GM19035 (cell line): ENCODE results near the gene LRFN2.

Experiments
- ATAC-seq: cut with Tn5 transposase; IDR thresholded peaks from one replicate; pipeline ENCODE4 v1.9.1; 2021; ENCODE audit not compliant: unreplicated experiment

Gene LRFN2

DNA sequence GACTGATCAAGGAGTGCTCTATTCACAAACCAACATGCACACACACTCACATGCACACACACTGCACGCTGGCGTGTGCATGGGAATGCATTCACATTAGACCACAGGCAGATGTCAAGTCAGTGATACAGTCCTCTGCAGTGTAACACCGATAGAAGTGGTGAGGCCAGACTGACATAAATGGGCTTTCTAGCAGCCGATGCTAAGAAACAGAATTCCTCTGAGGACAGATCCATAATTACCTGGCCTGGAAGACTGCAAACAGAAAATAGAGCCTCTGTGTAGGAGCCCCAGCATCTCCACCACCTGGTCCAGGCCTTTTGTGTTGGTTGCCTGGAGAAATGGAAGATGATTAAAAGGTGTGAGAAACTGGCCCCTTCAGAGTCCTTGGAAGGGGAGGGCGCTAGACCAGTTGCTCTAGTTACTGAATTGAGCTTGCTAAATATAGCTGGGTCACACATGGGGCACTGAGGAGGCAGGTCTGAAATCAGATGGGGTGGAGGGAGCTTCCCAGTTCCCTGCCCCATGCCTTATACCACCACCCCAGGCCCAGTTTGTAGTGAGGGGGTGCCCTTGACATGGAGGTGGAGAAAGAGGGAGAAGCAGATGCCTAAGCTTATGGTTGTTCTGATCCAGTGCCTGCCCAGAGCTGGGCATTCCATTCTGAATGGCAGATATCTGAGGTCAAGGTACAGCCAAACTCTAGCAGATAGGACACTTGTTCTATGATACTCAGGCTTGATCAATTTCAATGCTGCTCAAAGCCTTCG is 233.8 kb downstream of the LRFN2 start:
- no peak for ATAC-seq

DNA sequence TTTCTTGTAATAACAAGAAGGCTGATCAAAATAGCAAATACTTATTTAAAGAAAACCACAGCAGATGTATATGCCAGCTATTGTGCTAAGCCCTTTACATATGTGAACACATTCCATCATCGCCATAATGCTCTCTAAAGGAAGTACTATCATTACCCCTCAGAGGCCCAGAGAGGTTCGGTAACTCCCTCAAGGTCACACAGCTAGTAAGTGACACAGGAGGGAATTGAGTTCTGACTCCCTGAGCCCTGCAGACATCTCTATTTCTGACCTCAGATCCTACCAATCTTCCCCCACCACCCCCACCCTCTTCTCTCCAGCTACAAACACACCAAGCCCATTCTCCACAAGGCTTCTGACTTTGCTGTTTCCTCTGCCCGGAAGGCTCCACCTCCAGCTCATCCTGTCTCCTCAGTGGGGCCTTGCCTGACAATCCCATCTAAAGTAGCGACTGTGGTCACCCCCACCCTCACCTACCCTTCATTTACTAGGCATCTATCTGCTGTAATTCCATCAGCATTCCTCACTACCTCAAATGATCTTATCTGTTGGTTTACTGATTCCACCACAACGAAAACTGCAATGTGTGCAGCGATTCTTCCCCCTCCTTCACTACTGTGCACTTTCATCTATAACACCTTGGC is 234.5 kb downstream of the LRFN2 start:
- ATAC-seq = no peak

DNA sequence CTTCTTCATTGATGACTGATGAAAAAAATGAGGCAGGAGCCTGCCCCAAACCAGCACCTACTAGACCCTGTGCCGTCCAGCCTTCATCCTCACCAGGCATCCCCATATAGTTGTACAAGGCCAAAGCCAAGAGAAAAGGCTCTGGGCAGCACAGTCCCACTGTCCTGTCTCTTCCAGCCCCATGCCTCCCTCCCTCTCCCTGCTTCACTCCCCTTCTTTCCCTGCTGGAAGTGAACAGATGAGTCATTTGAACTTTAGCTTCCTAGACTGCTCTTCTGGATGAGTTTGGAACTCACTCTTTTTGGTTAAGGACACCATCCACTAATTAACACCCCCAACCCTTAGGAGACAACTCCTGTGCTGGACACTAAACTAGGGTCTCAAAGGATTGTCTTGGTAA is 235.2 kb downstream of the LRFN2 start:
- no peak for ATAC-seq

DNA sequence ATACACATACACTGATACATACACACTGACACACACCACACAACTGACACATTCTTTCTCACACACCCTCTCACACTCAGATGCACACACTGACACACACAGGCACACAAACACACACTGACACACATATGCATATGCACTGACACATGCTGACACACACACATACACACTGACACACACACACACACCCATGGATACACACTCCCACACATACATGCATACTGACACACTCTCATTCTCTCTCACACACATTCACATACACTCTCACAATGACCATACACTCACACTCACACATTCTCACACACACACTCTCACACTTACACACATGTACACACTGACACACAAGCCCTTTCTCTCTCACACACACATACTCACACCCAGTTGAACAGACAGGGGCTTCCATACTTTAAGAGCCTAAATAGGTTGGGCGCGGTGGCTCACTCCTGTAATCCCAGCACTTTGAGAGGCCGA is 236.4 kb downstream of the LRFN2 start:
- no peak for ATAC-seq

DNA sequence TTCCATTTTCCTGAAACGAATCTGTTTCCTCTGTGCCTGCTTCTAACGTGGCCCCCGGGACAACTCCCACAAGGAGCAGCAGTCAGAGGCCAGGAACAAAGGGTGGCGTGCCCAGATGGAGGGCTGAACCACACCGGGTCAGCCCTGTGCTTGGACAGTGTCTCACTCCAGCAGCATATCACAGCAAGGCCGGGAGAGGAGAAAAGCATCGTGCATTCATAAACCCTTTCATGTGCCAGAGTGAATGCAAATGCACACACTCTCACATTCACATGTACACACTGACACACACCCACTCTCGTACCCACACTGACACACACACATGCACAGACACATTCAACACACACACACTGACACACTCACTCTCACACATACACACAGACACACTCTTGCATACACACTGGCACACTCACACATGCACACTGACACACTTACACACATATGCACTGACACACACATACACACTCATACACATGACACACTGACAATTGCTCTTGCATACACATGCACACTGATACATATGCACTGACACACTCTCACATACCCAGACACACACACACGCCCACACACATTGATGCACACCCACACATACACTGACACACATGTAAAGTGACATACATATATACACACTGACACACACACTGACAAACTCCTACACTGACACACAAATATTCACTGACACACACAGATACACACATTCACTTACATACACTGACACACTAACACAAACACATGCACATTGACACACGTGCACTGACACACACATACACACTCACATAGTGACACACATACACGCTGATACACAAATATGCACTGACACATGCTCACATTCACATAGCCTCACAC is 237.0 kb downstream of the LRFN2 start:
- no peak for ATAC-seq

DNA sequence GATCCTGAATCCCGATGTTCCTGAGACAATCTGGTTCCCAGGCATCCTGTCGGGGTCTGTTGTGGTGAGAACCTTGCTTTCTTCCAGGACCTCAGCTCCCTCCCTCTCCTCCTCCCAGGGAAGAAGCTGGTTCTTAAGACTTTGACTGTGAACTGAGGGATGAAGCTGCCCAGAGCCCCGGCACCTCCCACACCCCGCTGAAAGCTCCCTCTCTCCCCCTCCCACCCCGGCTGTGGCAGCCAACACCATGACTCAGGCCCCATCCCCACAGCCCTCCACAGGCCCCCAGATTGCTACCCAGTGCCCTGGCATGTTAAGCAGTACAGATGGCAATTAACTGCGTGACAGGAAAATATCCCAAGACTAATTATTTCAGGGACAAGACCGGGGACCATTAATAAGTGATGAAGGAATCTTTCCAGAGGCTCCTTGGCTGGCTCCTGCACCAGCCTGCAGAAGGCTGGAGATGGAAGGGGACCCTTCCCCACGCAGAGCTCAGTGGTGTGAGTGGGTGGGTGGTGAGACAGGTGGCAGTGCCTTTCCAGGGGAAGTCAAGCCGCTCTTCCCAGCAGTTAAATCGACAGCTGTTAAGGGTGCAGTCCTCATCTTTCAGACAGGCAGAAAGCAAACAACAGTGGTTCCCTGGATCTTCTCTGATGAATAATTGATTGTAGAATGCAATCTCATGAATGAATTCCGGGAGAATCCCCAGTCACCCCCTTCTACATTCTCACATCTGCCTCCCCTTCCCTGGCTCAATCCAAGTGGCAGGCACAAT is 237.9 kb downstream of the LRFN2 start:
- no peak for ATAC-seq

DNA sequence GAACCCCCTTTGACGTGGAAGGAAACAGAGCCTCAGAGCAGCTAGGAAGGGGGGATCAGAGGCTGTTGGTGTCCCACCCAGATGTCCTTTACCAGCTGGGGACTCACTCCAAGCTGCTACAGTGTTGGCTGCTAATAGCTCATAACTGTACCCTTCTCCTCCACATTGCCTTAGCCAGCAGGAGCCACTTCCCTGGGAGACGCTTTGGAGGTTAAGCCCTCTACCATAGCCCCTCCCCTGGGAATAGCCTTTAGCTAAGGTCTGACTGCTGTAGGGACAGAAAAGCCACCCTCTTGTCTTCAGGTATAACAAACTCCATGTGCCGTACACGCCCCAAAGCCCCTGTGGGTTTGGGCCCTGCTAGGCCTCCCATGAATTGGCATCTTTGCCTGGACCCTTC is 238.6 kb downstream of the LRFN2 start:
- no peak for ATAC-seq

DNA sequence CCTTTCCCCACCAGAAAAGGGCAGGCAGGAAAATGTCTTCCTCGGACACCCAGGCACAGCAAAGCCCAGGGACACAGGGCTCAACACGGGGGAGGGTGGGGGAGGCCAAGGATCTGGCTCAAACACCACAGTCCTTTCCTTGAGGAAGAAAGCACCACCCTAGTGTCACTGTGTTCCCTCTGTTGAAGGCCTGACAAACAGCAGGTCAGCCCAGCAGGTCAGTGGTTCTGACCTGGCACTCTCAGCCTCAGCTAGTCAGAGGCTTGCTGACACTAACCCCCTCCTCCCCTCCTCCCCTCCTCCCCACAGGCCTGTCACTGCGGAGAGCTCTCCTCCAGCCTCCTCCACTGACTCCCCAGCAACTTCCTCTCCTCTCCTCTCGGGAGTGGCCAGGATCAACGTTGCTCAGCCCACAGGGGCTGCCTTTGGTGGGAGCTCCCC is 239.6 kb downstream of the LRFN2 start:
- no peak for ATAC-seq

DNA sequence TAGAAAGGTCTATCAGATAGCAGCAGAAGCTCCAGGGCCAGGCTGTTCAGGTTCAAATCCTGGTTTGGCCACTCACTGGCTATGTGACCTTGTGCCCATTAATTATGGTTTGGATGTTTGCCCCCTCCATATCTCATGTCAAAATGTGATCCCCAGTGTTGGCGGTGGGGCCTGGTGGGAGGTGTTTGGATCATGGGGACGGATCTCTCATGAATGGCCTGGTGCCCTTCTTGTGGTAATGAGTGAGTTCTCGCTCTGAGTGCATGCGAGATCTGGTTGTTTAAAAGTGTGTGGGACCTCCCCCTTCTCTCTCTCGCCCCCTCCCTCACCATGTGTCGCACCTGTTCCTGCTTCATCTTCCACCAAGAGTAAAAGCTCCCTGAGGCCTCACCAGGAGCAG is 240.9 kb downstream of the LRFN2 start:
- no peak for ATAC-seq

DNA sequence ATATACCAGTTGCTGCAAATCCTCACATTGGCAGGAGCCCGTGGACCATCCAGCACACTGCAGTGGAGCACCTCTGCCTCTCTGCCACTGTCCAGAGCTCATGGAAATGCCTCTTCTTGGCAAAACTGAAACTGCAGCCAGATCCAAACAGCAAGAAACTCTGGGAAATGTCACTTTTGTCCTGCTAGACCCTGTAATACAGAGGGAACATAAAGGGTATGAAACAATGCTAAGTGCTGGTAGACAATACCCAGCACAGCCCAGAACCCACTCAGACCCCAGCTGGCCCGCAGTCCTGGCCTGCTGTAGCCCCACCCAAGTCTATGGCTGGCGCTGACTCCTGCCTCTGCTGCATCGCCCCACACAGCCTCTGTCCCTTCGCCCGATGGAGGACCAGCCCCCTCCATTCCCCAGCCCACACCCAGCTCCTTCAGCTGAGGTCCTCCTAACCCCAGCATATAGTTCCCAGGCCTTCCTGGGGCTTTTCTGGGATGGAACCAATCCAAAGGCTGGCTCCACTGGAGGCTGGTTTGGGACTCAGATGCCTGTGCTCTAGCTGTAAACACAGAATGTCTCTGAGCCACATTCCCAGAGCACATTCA is 242.5 kb downstream of the LRFN2 start:
- no peak for ATAC-seq

DNA sequence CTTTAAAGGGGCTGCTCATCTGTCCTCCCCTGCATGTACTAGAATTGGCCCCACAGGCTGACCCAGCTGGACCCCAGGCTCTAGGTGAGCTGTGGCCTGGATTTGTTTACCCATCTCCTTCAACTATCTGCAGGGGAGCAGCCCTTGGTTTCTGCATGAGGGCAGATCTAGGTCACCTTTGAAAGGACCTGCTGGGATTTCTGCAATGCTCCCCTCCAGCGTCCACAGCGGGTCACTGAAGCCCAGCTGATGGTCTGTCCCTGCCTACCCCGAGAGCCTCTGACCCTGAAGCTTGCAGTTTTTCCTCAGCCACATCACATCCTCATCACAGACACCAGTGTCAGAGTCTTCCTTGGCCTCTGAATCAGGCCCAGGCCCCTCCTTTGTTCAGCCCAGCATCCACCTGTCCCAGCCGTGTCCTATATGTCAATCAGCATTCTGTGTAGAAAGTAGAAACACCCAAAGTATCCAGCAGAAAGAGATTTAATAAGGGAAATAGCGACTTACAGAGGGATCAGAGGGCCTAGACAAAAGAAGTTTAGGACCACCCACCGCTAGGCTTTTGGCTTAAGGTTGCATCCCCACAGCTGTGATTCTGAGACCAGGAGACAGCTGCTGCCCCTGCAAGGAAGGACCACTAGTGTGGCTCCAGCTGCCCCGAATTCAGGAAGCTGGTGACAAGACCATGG is 243.1 kb downstream of the LRFN2 start:
- no peak for ATAC-seq

DNA sequence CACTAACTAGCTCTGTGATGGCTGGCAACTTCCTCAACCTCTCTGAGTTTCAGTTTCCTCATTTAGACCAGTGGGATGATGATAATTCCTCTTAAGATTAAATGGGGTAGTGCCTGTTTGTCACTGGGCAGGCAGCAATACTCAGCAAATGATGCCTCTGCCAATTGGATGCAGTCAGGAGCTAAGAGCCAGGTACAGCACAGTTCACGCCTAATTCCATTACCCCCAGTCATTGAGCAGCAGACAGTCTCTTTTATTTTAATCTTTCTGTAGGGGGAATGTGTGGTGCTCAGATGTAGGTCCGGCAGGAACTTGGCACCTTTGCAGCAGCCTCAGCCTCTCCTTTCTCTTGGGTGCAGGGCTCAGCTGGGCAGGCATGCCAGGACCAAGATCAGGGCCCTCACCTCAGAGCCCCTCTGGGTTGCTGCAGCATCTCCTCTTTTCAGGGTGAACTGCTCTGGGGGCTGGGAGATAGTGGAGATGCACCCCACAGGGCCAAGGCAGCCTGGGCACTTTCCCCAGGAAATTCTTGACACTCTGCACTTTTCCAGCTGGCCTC is 243.8 kb downstream of the LRFN2 start:
- ATAC-seq = no peak

DNA sequence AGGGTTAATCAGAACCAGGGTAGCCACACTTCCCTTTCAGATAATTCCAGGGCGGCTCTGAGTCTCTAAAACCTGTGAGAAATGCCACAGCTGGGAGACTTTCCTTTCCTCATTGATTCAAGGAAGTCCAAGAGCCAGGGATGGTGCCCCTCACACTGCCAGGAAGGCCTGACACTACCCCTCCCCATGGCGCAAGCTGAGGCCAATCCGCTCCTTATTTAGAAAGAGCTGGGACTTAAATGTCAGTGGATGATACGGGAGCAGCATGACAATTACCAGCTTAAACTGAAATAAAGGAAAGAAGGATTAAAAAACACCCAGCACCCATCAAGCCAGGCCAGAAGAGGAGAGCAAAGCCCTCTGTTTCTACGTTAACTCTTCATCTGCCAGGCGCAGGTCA is 244.4 kb downstream of the LRFN2 start:
- ATAC-seq = no peak

DNA sequence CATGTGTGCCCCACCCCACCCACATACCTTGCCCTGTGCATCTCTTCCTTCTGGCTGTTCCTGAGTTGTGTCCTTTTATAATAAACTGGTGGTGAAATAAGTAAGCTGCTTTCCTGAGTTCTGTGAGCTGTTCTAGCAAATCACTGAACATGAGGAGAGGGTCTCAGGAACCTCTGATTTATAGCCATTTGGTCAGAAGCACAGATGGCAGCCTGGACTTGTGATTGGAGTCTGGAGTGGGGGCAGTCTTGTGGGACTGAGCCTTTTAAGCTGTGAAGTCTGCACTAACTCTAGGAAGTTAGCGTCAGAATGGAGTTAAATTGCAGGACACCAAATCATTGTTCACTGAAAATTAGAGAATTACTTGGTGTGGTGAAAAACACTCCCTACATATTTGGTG is 245.4 kb downstream of the LRFN2 start:
- no peak for ATAC-seq
